Panc1 (cell line): Measurements from ENCODE around the gene SYCN.

Experiments used
- CTCF ChIP-seq: fragments of 450-650 bp; IDR thresholded peaks from 2 replicates; pipeline ENCODE4 v1.5.1; 2017; ENCODE audit warnings: mild to moderate bottlenecking
- POLR2AphosphoS5 ChIP-seq: IDR thresholded peaks from 2 replicates; pipeline ENCODE4 v1.6.1; 2012; ENCODE audit warnings: mild to moderate bottlenecking, low read depth, low read length, moderate library complexity
- REST ChIP-seq, 2 experiments: IDR thresholded peaks; 2 replicates each; pipeline ENCODE4 v1.6.1; 2011 to 2012; ENCODE audit warnings: low read depth in 2 of 2, control low read depth in 1 of 2, low read length in 1 of 2, mild to moderate bottlenecking in 1 of 2, moderate library complexity in 1 of 2; ENCODE audit not compliant: insufficient read depth in 1 of 2
- SIN3A ChIP-seq: IDR thresholded peaks from 2 replicates; pipeline ENCODE4 v1.6.1; 2012; ENCODE audit warnings: low read depth, mild to moderate bottlenecking, low read length, moderate library complexity, borderline replicate concordance; ENCODE audit not compliant: insufficient read depth
- TCF7L2 ChIP-seq: IDR thresholded peaks from 2 replicates; pipeline ENCODE4 v1.6.1; 2011; ENCODE audit warnings: mild to moderate bottlenecking, low read depth, low read length, inconsistent platforms

GRCh38 chr19:39209196-39209595 is 5.1 kb upstream of the SYCN start:
- no peak for TF ChIP-seq CTCF
- TF ChIP-seq SIN3A: no peak
- TF ChIP-seq TCF7L2: no peak
- TF ChIP-seq REST (IDR thresholded peaks at IDR 0.05; ENCODE audit: insufficient read depth in 1 of 2, low read depth in 2 of 2, low read length in 1 of 2): no peak
- no peak for TF ChIP-seq POLR2AphosphoS5
